ENCODE measurements around the gene LRP6.

Gene LRP6

GRCh38 chr12:12070674-12071656, 195.9 kb downstream of the LRP6 start, which contains the start of gene BCL2L14:
TSS of gene BCL2L14 (plus strand) at chr12:12070939. CDS start at chr12:12079306, 8,367 bp downstream.
- DNase-seq (ENCODE audit: low spot score), result no peak

GRCh38 chr12:12069821-12070548, 196.9 kb downstream of the LRP6 start:
- DNase-seq (ENCODE audit: low spot score), result no peak

DNA sequence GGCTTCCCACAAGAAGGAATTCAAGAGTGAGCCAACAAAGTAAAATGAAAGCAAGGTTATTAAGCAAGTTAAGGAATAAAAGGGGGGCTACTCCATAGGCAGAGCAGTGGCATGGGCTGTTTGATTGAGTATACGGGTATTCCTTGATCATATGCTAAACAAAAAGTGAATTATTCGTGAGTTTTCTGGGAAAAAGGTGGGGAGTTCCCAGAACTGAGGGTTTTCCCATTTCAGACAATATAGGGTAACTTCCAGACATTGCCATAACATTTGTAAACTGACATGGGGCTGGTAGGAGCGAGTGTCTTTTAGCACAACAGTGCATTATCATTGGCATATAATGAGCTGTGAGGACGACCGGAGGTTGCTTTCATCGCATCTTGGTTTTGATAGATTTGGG, 198.1 kb downstream of the LRP6 start:
- DNase-seq (ENCODE audit: low spot score), result no peak
